K562 (cell line): ENCODE measurements around the gene APC2. TPM values are rescaled to one million over a fixed set of nuclear protein-coding genes. Genes with fewer than 3 reads are reported as not detected.
A peak's percentile ranks its signal among the peaks of the same experiment; 100 is the strongest.

ENCODE experiments used
- CBFA2T2 ChIP-seq: fragments of 450-650 bp; conservative IDR thresholded peaks from 2 replicates; pipeline ENCODE4 v1.6.1; 2017; ENCODE audit warnings: mild to moderate bottlenecking
- CBFB ChIP-seq: sonication (generic); formaldehyde crosslinking; IDR thresholded peaks from 2 replicates; pipeline ENCODE4 v1.4.0; 2020; ENCODE audit warnings: mild to moderate bottlenecking, missing genetic modification reagents
- CUX1 ChIP-seq: fragments of 200-800 bp; sonication (Bioruptor generic); IDR thresholded peaks from 2 replicates; pipeline ENCODE4 v1.6.1; 2016; ENCODE audit warnings: missing genetic modification characterization, missing compliant biosample characterization
- GABPA ChIP-seq: fragments of 200-800 bp; sonication (Bioruptor generic); conservative IDR thresholded peaks from 2 replicates; pipeline ENCODE4 v1.6.1; 2016; ENCODE audit warnings: low read depth, missing genetic modification characterization, missing compliant biosample characterization
- HNRNPK ChIP-seq: fragments of 200-400 bp; formaldehyde crosslinking; IDR thresholded peaks from one replicate; pipeline ENCODE4 v1.6.1; 2018; ENCODE audit warnings: mild to moderate bottlenecking, low read depth, low read length; ENCODE audit not compliant: poor library complexity, severe bottlenecking
- RUNX1 ChIP-seq: sonication (generic); IDR thresholded peaks from 2 replicates; pipeline ENCODE4 v1.6.1; 2016; ENCODE audit warnings: antibody characterized with exemption, low read depth
- SNIP1 ChIP-seq: fragments of 450-650 bp; IDR thresholded peaks from 2 replicates; pipeline ENCODE4 v1.7.1; 2017; ENCODE audit warnings: low read depth, mild to moderate bottlenecking
- SP1 ChIP-seq: sonication (generic); formaldehyde crosslinking; IDR thresholded peaks from 2 replicates; pipeline ENCODE4 v1.8.1; 2022; ENCODE audit warnings: mild to moderate bottlenecking, missing genetic modification reagents
- SP2 ChIP-seq: IDR thresholded peaks from 2 replicates; pipeline ENCODE4 v1.6.1; 2011; ENCODE audit warnings: mild to moderate bottlenecking, low read depth, low read length, moderate library complexity; ENCODE audit not compliant: poor library complexity, severe bottlenecking; ENCODE audit errors: extremely low read depth
- ZNF282 ChIP-seq: sonication (generic); formaldehyde crosslinking; IDR thresholded peaks from 2 replicates; pipeline ENCODE4 v1.8.1; 2023; ENCODE audit warnings: missing genetic modification reagents
- ZNF318 ChIP-seq, 2 experiments: fragments of 450-650 bp; IDR thresholded peaks; 2 replicates each; pipeline ENCODE4 v1.6.1; 2016; ENCODE audit warnings: mild to moderate bottlenecking in 2 of 2, borderline replicate concordance in 1 of 2, low read depth in 1 of 2, moderate library complexity in 1 of 2
- polyA plus RNA-seq, 8 experiments: library from polyadenylated mRNA; depleted of rRNA in 4 of 8; stranded (reverse) in 5 of 8; unstranded in 3 of 8; fragments of >200 nt; fragmentation: Nextera tagmentation in 2 of 8; fragmentation: Illumina TruSeq in 1 of 8; extraction: Ambion mirVana in 2 of 8; extraction: Trizol in 1 of 8; gene quantifications; 2 replicates each; pipeline versions ENCODE4 v1.2.1 to v1.2.3, GENCODE V29; 2011 to 2014; ENCODE audit warnings: inconsistent platforms in 1 of 8, missing spikeins in 1 of 8
- total RNA-seq, 7 experiments: library from RNA; depleted of rRNA in 6 of 7; stranded (reverse); fragments of >200 nt in 6 of 7; fragmentation: Illumina TruSeq in 2 of 7; extraction: Trizol in 2 of 7; gene quantifications; 2 replicates each; pipeline versions ENCODE4 v1.2.1 to v1.2.3, GENCODE V29; 2011 to 2021; ENCODE audit warnings: low replicate concordance in 1 of 7

APC2 gene
- total and polyA plus RNA-seq, 9 of the 15 experiments (the other 6 are each of a cell fraction or from before 2014, with no cell fraction given), result 0.01 to 0.40 (median 0.05) TPM; not detected in 3

- TF ChIP-seq CUX1 (CRISPR knock-in tag), result no peak
- TF ChIP-seq HNRNPK, result no peak
- TF ChIP-seq CBFB (CRISPR knock-in tag), result no peak
- peak; percentile 44 for TF ChIP-seq SP2
- no peak for TF ChIP-seq GABPA
- no peak for TF ChIP-seq ZNF318 (IDR thresholded peaks at IDR 0.05; ENCODE audit: borderline replicate concordance in 1 of 2, low read depth in 1 of 2)
- no peak for TF ChIP-seq ZNF282 (CRISPR knock-in tag)
- no peak for TF ChIP-seq CBFA2T2
- no peak for TF ChIP-seq SNIP1
- TF ChIP-seq SP1 (CRISPR knock-in tag), result peak; percentile 90
- no peak for TF ChIP-seq RUNX1
These were observed 40.6 kb downstream of the APC2 start, which contains the start of gene PCSK4 (continued) for GRCh38 chr19:1490311-1491113.
